ENCODE results near the gene SYNGAP1. TPM values are rescaled to one million over a fixed set of nuclear protein-coding genes. Genes with fewer than 3 reads are reported as not detected.
A peak's percentile ranks its signal among the peaks of the same experiment; 100 is the strongest.

The SYNGAP1 gene
- total and polyA plus RNA-seq, 2 of the 8 experiments (the other 6 are each of a cell fraction or from before 2014, with no cell fraction given): 31.0 to 101 TPM

DNA sequence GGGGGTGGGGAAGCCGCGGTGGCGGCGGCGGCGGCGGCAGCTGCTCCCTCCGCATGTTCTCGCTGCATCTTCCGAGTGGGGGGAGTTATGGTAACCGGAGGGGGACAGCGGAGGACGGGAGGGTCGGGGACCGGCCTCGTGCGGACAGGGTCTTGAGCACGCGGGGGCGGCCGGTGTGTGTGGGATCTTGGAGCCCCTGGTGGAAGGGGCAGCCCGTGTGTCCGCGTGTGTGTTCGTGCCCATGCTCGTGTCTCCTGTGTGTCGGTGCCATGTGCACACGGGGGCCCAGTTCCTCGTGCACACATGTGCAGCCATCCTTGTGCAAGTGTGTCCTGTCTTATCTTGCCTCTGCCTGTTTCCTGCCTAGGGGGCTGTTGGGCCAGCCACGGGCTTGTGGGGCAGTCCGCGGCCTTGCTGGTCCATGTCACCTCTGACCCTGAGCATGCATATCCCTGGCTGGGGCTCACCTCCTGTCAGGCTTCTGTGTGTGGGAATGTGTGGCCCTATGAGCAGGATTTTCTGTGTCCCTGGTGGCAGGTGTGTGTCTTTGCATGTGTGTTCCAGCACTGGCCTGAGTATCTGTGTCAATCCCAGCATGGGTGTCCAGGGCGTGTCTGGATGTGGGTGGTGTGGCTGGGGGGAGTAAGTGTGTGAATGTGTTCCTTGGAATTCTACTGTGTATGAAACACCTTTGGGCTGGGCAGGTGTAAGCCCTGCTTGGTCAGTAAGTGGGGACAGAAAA, 8.5 kb downstream of the SYNGAP1 start:
- H2BK120ac ChIP-seq (replicated peaks; ENCODE audit: low read depth, low read length): no peak overlapping the region
- H4K91ac ChIP-seq (replicated peaks; ENCODE audit: insufficient read length, low read length): peak overlapping the region; percentile 64
- H3K4me1 ChIP-seq (replicated peaks in 1 of 4; ENCODE audit: control insufficient read depth in 3 of 4, insufficient read depth in 4 of 4, low read length in 3 of 4): peaks cover 15 to 52% (median 26%) of the 10 kb centered on the region in 4 experiments
- FAIRE-seq: no peak
- H3K27ac ChIP-seq (ENCODE audit: low read depth, low read length): 0 out of 2 replicates have a peak overlapping the region, but pooled peaks have one; percentile 43
- 0 out of 2 replicates have a peak overlapping the region, but pooled peaks have one; percentile 1 for H2AK5ac ChIP-seq (ENCODE audit: low read depth, low read length)
- peaks cover 13 to 67% of the 10 kb centered on the region in 2 experiments for H3K79me2 ChIP-seq (ENCODE audit: control insufficient read depth in 1 of 2, insufficient read depth in 2 of 2, low read length in 2 of 2)
- H3K23me2 ChIP-seq (ENCODE audit: low read depth, low read length): peaks cover 38% of the 10 kb centered on the region
- H4K5ac ChIP-seq (ENCODE audit: insufficient read length, low read depth, low read length): no peak overlapping the region
- H3K4me2 ChIP-seq (ENCODE audit: insufficient read depth in 1 of 2, low read depth in 2 of 2, low read length in 2 of 2): peak overlapping the region; percentile 83 to 91
- H4K20me1 ChIP-seq (replicated peaks in 1 of 2; ENCODE audit: control insufficient read depth in 1 of 2, insufficient read depth in 2 of 2, low read length in 2 of 2): peaks cover 0 to 12% of the 10 kb centered on the region in 2 experiments
- H2BK12ac ChIP-seq (ENCODE audit: low read depth, low read length): peak overlapping the region; percentile 98; the same call in 1 of the 2 replicates
- H3K9me3 ChIP-seq (ENCODE audit: insufficient read depth in 2 of 2, low read depth in 1 of 2, low read length in 1 of 2): no peaks in the 10 kb centered on the region
- H4K8ac ChIP-seq (ENCODE audit: extremely low read depth, insufficient read depth, low read length): 0 out of 2 replicates have a peak overlapping the region, but pooled peaks have one; percentile 22
- CTCF ChIA-PET (ENCODE audit: partially characterized antibody): interaction anchor here (0.7 to 4.1 kb wide), 5 partner anchors 12 to 189 kb away, joined by 3 to 22 read pairs (median 4); no protein-coding TSS in a partner anchor
- no peak overlapping the region for H3K56ac ChIP-seq (replicated peaks; ENCODE audit: insufficient read length, low read depth, low read length)
- 0 out of 2 replicates have a peak overlapping the region, but pooled peaks have one; percentile 0 for H2BK15ac ChIP-seq (ENCODE audit: low read length)
- no peak overlapping the region for H3K14ac ChIP-seq (ENCODE audit: insufficient read length)
- H3K27me3 ChIP-seq (replicated peaks in 1 of 4; ENCODE audit: control insufficient read depth in 3 of 4, extremely low read depth in 1 of 4, insufficient read depth in 3 of 4, low read length in 3 of 4): no peaks in the 10 kb centered on the region
- H3K9ac ChIP-seq (replicated peaks in 1 of 4; ENCODE audit: extremely low read depth in 1 of 4, low read depth in 3 of 4, low read length in 3 of 4): peak overlapping the region in 2 of 4 experiments; percentile 9 to 11; a peak in 2 of 7 replicates
- peak overlapping the region; percentile 27 to 62 (median 45); a peak in 7 of 8 replicates for H3K4me3 ChIP-seq (ENCODE audit: extremely low read depth in 1 of 4, insufficient read depth in 2 of 4, low read depth in 3 of 4, low read length in 4 of 4)
- 38% methylated on average over 20 of the region's 33 CpGs; no CpG with 5 or more reads in 1 of the 2 experiments for WGBS, 2 experiments (ENCODE audit: extremely low coverage in 1 of 2, insufficient coverage in 1 of 2, insufficient read length in 1 of 2, insufficient replicate concordance in 2 of 2, low coverage in 1 of 2, low lambda C conversion rate in 2 of 2, missing lambda C conversion rate in 1 of 2)
- peaks cover 0 to 8% (median 5%) of the 10 kb centered on the region in 4 experiments; a peak in 4 of 8 replicates for H3K36me3 ChIP-seq (ENCODE audit: control insufficient read depth in 2 of 4, insufficient read depth in 4 of 4, low read length in 3 of 4)
- H3K79me1 ChIP-seq (ENCODE audit: low read depth, low read length): peaks cover 17% of the 10 kb centered on the region
- POLR2A ChIA-PET (ENCODE audit: partially characterized antibody): interaction anchor here (0.8 to 14.8 kb wide), 6 partner anchors 10 to 129 kb away, joined by 3 to 381 read pairs (median 30); partner anchors contain the start of genes CUTA, PHF1, RGL2 and SYNGAP1
- no peak overlapping the region for H3K23ac ChIP-seq (ENCODE audit: insufficient read length)
- H3K4ac ChIP-seq (replicated peaks; ENCODE audit: insufficient read length, low read depth, low read length): no peak overlapping the region
- DNase-seq (ENCODE audit: low read depth in 1 of 2, low spot score in 2 of 2): no peak
- peak overlapping the region; percentile 95; the same call in 1 of the 2 replicates for H3K18ac ChIP-seq (ENCODE audit: extremely low read depth, low read length)
- no peak overlapping the region for H2BK20ac ChIP-seq (ENCODE audit: low read length)
- no peak overlapping the region for H2AFZ ChIP-seq (ENCODE audit: low read length)
- H2BK5ac ChIP-seq (ENCODE audit: low read depth, low read length): peak overlapping the region; percentile 88; the same call in 1 of the 2 replicates
- TF ChIP-seq BCL11A (IDR thresholded peaks at IDR 0.05; ENCODE audit: low read depth in 2 of 2, low read length in 2 of 2) (no peak), BACH1 (IDR thresholded peaks at IDR 0.05; ENCODE audit: low read length) (no peak), SIN3A (conservative IDR thresholded peaks at IDR 0.05 in 1 of 2, IDR thresholded peaks at IDR 0.05 in 1 of 2; ENCODE audit: low read depth in 1 of 2, low read length in 2 of 2) (peak in 1 of 2 experiments; percentile 32; a peak in 1 of 4 replicates), CHD2 (IDR thresholded peaks at IDR 0.05; ENCODE audit: low read length) (no peak), ZNF274 (IDR thresholded peaks at IDR 0.05; ENCODE audit: borderline replicate concordance, extremely low read depth, low read length) (no peak), HDAC6 (IDR thresholded peaks at IDR 0.05; ENCODE audit: low read depth, low read length) (no peak), PHF8 (conservative IDR thresholded peaks at IDR 0.05; ENCODE audit: low read depth, low read length) (no peak), EGR1 (IDR thresholded peaks at IDR 0.05; ENCODE audit: borderline replicate concordance, low read depth, low read length) (no peak), SP4 (IDR thresholded peaks at IDR 0.05; ENCODE audit: low read length) (no peak), CREB1 (IDR thresholded peaks at IDR 0.05) (no peak)
- TF ChIP-seq, protein P1, sequence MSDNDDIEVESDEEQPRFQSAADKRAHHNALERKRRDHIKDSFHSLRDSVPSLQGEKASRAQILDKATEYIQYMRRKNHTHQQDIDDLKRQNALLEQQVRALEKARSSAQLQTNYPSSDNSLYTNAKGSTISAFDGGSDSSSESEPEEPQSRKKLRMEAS (IDR thresholded peaks at IDR 0.05): peak; percentile 65
